GM19372 (cell line): ENCODE data around the gene SSH2.

Experiments used
- ATAC-seq: cut with Tn5 transposase; IDR thresholded peaks from one replicate; pipeline ENCODE4 v1.9.1; 2021; ENCODE audit warnings: mild to moderate bottlenecking, low read depth, moderate library complexity; ENCODE audit not compliant: unreplicated experiment

Gene SSH2

DNA sequence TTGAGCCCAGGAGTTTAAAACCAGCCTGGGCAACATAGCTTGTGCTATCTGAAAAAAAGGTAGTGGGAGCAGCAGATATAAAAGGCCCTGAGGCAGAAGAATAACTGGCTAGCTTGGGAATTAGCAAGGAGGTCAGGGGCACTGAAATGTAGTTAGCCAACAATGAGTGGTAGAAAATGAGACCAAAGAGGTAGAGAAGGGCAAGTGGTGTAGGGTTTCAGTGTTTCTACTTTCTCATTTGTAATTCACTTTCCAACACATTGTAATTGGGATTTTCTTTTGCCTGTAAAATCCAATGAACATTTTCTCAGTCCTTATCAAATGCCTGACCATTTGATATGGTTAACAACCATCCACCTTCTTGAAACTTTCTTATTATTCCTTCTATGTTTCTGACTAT lies 212.2 kb downstream of the SSH2 start:
- ATAC-seq: no peak

GRCh38 chr17:29716566-29716965 lies 213.5 kb downstream of the SSH2 start:
- no peak for ATAC-seq

DNA sequence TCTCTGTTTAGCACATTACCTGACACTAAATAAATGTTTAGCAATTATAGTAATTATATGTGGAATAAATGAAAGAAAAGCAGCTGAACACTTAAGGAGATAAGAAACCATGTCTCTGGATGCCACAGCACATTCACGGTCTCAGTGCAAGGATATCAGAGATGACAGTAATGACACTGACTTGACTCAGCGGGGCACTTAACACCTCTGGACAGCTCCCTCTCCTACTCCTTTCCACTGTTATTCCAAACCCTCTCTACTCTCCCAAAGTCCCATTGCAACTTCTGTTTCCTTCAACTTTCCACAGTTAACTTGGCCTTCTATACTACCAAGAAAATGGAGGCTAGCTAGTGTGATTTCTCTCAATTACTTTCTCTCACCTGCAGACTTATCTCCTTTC lies 214.3 kb downstream of the SSH2 start:
- no peak for ATAC-seq

DNA sequence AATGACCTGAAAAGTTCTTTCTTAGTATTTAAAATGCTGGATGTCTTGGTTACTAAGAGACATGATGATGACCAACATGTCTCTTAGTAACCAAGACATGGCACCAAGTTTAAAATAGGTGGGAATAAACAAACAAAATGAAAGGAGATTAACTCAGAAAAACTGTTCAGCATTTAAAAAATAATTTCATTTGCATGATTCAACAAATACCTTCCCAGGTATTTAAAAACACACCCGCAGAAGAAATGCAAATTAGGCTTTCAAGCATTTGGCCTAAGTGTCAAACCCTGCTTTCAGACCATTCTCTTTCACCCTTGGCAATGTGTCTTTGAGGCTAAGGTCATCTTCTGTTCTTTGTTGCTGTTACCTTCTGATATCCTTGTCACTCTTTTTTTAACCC lies 215.9 kb downstream of the SSH2 start:
- ATAC-seq: no peak

DNA sequence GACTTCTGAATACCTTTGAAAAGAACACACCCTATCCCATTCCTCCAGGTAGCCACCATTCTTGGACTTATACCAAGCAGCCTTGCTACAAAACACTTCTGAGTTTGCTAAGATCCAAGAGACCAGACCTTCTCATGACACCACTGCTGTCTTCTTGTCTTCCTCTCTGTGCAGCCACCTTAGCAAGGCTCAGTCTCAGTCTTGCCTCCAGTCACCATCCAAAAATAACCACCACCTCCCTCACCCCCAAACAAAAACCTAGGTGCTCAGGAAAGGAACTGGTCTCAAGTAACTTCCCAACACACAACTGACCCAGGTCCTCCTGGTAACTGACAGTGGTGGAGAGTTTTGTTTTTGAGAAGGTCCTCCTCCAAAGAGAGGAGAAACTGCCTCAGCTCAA lies 216.4 kb downstream of the SSH2 start:
- ATAC-seq: no peak

GRCh38 chr17:29711588-29712385 lies 218.2 kb downstream of the SSH2 start:
- ATAC-seq: no peak

GRCh38 chr17:29710891-29711418 lies 219.1 kb downstream of the SSH2 start:
- no peak for ATAC-seq

DNA sequence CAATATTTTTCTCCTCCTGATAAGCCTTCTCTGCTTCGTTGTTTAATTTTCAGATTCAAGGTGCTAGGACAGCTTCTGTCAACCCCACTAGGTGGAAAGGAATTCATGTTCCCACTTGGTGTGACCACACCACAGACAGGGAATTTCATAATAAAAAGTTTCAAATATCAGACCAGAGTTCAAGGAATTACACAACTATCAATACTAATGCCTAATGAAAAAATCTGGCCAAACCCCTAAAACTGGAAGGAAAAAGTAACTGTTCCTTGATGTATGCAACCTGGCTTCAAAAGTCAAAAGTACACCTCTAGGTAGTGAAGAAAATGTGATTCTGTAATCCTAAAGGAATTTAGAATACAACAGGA lies 219.5 kb downstream of the SSH2 start:
- ATAC-seq: no peak

DNA sequence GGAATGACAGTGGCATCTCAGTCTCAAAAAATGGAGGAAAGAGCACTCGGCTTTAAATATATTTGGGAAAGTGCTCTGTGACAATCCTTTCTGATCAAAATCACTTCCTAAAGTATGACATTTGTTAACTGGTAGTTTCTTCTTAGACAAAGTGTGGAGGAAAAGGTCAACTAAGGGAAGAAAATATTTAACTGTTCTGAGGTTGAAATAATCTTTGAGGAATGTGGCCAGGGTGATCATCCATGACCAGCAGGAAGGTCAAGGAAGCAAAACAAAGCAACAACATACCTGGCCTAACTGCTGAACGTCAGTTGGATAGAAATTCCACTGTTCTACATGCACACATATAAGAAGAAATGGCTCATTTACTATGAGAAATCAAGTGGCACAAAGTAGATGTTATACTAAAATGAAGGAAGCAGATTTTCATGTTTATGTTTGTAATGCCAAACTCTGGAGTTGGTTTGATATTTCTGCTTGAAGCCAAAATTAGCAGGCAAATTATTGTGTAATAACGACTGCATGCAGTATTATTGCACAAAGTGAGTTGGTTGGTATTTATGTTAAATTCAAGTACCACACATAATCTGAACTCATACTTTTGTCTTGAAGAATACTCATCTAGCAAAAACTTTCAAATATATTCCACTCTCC lies 220.0 kb downstream of the SSH2 start:
- ATAC-seq: no peak

DNA sequence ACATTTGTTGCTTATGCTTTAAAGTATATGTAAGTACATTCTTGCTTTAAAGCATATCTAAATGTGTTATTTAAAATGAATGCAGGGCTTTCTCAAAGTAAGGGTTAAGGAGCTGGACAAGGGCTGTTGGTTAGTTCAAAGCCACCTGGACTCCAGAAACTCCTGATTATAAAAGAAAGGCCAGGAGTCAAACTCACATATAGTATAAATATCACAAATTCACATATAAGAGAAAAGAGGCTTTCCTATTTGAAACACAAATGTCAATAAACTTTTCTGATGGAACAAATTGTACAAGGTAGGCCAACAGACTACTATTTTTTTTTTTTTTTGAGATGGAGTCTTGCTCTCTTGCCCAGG lies 222.8 kb downstream of the SSH2 start:
- no peak for ATAC-seq

DNA sequence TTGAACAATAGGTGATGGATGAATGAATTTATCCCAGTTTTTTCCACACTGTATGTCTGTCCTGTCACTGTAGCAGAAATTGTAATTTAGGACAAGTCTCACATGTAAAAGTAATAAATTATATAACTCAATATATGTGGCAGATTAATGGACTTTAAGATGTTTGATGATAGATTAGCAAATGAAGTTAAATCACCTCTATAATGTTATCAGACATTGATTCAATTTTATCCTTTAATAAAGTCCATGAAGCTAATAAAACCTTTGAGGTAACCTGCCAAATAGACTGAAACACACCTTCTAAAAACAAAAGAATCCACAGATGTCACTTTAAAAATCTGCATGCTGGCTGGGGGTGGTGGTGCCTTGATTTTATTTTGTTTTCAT lies 224.0 kb downstream of the SSH2 start:
- no peak for ATAC-seq

GRCh38 chr17:29705386-29705785 lies 224.6 kb downstream of the SSH2 start:
- no peak for ATAC-seq

GRCh38 chr17:29699283-29699682 lies 230.7 kb downstream of the SSH2 start:
- ATAC-seq: no peak

DNA sequence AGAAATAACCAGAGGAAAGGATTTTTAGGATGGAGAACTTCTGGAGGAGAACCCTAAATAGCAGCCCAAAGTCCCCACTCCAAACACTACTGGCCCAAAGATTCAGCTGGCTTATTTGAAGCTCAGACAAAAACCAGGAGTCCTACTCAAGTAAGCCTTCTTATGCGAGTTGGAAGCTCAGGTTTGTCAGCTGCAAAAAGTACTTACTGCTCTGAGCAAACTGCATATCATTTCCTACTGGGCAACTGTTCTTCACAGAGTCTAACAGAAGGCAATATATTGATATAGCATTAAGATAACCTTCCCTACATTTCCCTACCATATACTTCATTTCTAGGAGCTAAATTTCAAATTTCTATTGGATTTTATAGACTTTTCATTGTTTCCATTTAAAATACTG lies 231.2 kb downstream of the SSH2 start:
- no peak for ATAC-seq

GRCh38 chr17:29698019-29698777 lies 231.8 kb downstream of the SSH2 start:
- no peak for ATAC-seq

- ATAC-seq: no peak
Observed at GRCh38 chr17:29697371-29697770, 232.7 kb downstream of the SSH2 start.

DNA sequence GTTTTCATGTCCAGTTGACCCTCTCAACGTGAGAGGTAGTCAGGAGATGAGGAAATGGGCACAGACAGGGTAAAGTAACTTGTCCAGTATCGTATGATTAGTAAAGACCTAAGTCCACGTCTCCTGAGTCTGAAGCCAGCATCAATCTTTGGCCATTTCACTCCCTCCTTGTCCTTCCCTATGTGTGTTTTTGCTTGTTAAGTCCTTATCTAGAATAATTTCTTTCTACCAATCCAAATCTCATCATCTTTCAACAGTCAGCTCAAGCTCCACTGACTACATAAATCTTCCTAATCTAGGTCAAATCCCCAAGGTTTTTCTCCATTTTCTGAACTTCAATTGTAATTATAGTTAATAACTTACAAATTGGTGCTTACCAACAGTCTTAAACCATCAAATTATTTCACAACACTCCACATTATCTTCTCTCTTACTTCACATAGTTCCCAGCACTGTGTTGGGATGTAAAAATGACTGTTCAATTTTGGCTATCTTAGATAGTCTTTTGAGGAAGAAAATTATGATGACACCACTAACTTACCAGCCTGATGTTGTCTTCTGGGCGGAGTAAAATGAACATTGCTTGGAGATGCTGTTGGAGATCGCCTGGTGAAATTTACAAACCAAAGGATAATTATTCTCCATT lies 235.0 kb downstream of the SSH2 start:
- ATAC-seq: no peak

- ATAC-seq: no peak
Observed at GRCh38 chr17:29693751-29694150, 236.3 kb downstream of the SSH2 start.

DNA sequence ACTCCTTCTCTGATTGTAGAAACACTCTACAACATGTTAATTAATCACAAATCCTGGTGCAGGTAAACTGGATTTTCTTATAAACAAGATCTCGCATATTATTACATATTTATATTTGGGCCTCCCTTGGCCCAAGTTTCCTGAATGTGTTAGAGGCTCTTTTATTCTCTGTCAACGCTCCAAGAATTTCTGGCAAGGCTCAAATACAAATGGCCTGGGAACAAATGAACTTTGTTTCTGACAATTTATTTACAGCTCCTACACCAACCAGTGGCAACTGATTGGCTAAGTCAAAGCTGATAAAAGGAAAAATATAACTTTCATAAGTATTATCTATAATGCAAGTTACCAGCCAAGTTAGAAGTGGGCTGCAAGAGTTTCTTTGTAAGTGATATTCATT lies 242.4 kb downstream of the SSH2 start:
- no peak for ATAC-seq

DNA sequence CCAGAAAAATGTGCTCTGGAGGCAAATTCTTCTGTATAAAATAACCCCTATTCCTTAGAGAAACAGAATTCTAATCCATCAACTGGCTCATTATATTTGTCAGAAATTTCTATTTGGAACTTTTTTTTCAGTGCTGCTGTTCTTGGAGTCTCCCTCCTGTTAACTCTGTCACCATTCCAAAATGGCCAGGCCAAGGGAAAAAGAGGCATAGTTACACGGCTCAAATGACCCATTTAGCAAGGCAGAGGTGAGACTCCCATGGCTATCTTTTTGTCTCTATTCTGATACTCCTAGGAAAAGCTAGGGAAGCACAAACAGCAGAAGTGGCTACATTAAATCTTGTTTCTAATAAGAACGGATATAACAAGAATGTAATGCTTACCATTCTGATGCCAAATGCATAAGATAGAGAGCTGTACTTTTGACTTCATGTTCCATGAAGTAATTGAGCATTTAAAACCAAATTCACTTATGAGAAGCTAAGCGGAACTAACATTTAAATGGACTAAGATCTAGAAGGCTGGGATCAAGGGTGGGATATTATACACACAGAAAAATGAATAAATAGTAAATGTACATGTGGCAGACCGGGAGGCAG lies 242.9 kb downstream of the SSH2 start:
- no peak for ATAC-seq

DNA sequence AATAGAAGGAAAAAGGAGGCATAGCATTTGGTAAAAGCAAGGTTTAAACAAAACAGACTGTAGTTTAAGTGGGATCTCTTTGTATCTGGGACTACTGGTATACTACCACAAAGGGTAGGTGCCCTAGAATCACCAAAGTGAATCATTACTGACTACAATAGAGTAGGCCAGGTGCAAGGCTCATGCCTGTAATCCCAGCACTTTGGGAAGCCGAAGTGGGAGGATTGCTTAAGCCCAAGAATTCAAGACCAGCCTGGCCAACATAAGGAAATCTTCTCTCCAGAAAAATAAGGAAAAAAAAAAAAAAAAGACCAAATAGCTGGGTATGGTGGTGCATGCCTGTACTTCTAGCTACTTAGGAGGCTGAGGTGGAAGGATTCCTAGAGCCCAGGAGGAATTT lies 246.5 kb downstream of the SSH2 start:
- no peak for ATAC-seq
